ENCODE data around the gene NEDD9.

NEDD9 gene

DNA sequence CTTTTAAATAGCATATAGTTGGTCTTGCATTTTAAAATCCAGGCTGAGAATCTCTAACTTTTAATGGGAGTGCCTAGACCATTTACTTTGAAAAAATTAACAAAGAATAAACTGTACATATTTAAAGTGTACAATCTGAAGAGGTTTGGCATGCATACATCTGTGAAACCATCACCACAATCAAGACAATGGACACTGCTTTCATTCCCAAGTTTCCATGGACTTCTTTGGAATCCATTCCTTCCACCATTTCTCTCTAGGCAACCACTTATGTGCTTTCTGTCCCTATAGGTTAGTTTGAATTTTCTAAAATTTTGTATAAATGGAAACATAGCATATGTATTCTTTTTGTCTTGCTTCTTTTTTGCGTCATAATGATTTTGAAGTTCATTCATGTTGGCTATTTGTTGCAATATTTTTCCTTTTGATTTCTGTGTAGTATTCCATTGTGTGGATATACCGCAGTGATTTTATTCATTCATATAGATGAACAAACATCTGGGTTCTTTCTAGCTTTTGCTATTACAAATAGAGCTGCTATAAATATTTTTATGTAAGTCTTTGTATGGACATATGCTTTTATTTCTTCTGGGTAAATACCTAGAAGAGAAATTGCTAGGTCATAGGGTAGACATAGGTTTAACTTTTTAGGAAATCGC lies 50.9 kb downstream of the NEDD9 start:
- no peaks in the 10 kb centered on the region for H3K4me1 ChIP-seq (ENCODE audit: control insufficient read depth, insufficient read depth, low read length)
- H3K4me3 ChIP-seq (ENCODE audit: low read depth, low read length): no peak overlapping the region
- ChIA-PET CTCF (interaction anchor here (1.3 to 2.4 kb wide), 2 partner anchors 10 to 12 kb away, joined by 3 to 13 read pairs; no protein-coding TSS in a partner anchor), POLR2A (no interaction called here)
- TF ChIP-seq ZNF221 (tag by site-specific recombination; IDR thresholded peaks at IDR 0.05; ENCODE audit: borderline replicate concordance) (no peak), ZNF146 (tag by site-specific recombination; IDR thresholded peaks at IDR 0.05) (peak; percentile 29; the same call in 1 of the 2 replicates)
- no peak overlapping the region for H3K27ac ChIP-seq (ENCODE audit: extremely low read depth, low read depth, low read length)
- H3K36me3 ChIP-seq (ENCODE audit: control insufficient read depth in 2 of 2, insufficient read depth in 1 of 2, low read length in 2 of 2): peaks cover 0 to 22% of the 10 kb centered on the region in 2 experiments; a peak in 2 of 3 replicates
- no peaks in the 10 kb centered on the region for H3K9me3 ChIP-seq (ENCODE audit: control insufficient read depth, insufficient read depth, low read depth, low read length)

GRCh38 chr6:11179419-11180202 lies 52.9 kb downstream of the NEDD9 start:
- Histone ChIP-seq H3K36me3 (ENCODE audit: control insufficient read depth in 2 of 2, insufficient read depth in 1 of 2, low read length in 2 of 2) (peaks cover 0 to 9% of the 10 kb centered on the region in 2 experiments; a peak in 1 of 3 replicates), H3K9me3 (ENCODE audit: control insufficient read depth, insufficient read depth, low read depth, low read length) (no peaks in the 10 kb centered on the region), H3K4me3 (ENCODE audit: low read depth, low read length) (no peak overlapping the region), H3K4me1 (ENCODE audit: control insufficient read depth, insufficient read depth, low read length) (no peaks in the 10 kb centered on the region), H3K27ac (ENCODE audit: extremely low read depth, low read depth, low read length) (no peak overlapping the region)
- TF ChIP-seq, protein P1, sequence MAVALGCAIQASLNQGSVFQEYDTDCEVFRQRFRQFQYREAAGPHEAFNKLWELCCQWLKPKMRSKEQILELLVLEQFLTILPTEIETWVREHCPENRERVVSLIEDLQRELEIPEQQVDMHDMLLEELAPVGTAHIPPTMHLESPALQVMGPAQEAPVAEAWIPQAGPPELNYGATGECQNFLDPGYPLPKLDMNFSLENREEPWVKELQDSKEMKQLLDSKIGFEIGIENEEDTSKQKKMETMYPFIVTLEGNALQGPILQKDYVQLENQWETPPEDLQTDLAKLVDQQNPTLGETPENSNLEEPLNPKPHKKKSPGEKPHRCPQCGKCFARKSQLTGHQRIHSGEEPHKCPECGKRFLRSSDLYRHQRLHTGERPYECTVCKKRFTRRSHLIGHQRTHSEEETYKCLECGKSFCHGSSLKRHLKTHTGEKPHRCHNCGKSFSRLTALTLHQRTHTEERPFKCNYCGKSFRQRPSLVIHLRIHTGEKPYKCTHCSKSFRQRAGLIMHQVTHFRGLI (tag by site-specific recombination; IDR thresholded peaks at IDR 0.05): no peak
- no peak for TF ChIP-seq SP3 (tag by site-specific recombination; IDR thresholded peaks at IDR 0.05)
- no peak for TF ChIP-seq ZNF610 (tag by site-specific recombination; IDR thresholded peaks at IDR 0.05; ENCODE audit: borderline replicate concordance)
- TF ChIP-seq ZNF146 (tag by site-specific recombination; IDR thresholded peaks at IDR 0.05): no peak
- TF ChIP-seq, protein P2, sequence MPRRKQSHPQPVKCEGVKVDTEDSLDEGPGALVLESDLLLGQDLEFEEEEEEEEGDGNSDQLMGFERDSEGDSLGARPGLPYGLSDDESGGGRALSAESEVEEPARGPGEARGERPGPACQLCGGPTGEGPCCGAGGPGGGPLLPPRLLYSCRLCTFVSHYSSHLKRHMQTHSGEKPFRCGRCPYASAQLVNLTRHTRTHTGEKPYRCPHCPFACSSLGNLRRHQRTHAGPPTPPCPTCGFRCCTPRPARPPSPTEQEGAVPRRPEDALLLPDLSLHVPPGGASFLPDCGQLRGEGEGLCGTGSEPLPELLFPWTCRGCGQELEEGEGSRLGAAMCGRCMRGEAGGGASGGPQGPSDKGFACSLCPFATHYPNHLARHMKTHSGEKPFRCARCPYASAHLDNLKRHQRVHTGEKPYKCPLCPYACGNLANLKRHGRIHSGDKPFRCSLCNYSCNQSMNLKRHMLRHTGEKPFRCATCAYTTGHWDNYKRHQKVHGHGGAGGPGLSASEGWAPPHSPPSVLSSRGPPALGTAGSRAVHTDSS (tag by site-specific recombination; IDR thresholded peaks at IDR 0.05): no peak
- no peak for TF ChIP-seq ZNF404 (tag by site-specific recombination; IDR thresholded peaks at IDR 0.05)
- TF ChIP-seq, protein P3, sequence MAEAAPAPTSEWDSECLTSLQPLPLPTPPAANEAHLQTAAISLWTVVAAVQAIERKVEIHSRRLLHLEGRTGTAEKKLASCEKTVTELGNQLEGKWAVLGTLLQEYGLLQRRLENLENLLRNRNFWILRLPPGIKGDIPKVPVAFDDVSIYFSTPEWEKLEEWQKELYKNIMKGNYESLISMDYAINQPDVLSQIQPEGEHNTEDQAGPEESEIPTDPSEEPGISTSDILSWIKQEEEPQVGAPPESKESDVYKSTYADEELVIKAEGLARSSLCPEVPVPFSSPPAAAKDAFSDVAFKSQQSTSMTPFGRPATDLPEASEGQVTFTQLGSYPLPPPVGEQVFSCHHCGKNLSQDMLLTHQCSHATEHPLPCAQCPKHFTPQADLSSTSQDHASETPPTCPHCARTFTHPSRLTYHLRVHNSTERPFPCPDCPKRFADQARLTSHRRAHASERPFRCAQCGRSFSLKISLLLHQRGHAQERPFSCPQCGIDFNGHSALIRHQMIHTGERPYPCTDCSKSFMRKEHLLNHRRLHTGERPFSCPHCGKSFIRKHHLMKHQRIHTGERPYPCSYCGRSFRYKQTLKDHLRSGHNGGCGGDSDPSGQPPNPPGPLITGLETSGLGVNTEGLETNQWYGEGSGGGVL (tag by site-specific recombination; IDR thresholded peaks at IDR 0.05): no peak
- TF ChIP-seq, protein P4, sequence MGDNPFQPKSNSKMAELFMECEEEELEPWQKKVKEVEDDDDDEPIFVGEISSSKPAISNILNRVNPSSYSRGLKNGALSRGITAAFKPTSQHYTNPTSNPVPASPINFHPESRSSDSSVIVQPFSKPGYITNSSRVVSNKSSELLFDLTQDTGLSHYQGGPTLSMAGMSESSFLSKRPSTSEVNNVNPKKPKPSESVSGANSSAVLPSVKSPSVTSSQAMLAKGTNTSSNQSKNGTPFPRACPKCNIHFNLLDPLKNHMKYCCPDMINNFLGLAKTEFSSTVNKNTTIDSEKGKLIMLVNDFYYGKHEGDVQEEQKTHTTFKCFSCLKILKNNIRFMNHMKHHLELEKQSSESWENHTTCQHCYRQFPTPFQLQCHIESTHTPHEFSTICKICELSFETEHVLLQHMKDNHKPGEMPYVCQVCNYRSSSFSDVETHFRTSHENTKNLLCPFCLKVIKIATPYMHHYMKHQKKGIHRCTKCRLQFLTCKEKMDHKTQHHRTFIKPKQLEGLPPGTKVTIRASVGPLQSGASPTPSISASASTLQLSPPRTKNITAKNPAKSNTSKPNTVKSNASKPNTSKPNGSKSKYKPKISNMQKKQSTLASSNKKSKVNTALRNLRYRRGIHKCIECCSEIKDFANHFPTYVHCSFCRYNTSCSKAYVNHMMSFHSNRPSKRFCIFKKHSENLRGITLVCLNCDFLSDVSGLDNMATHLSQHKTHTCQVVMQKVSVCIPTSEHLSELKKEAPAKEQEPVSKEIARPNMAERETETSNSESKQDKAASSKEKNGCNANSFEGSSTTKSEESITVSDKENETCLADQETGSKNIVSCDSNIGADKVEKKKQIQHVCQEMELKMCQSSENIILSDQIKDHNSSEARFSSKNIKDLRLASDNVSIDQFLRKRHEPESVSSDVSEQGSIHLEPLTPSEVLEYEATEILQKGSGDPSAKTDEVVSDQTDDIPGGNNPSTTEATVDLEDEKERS (tag by site-specific recombination; IDR thresholded peaks at IDR 0.05): no peak
- TF ChIP-seq ZNF48 (tag by site-specific recombination; IDR thresholded peaks at IDR 0.05): no peak
- TF ChIP-seq, protein P5, sequence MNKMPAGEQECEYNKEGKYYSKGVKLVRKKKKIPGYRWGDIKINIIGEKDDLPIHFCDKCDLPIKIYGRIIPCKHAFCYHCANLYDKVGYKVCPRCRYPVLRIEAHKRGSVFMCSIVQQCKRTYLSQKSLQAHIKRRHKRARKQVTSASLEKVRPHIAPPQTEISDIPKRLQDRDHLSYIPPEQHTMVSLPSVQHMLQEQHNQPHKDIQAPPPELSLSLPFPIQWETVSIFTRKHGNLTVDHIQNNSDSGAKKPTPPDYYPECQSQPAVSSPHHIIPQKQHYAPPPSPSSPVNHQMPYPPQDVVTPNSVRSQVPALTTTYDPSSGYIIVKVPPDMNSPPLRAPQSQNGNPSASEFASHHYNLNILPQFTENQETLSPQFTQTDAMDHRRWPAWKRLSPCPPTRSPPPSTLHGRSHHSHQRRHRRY (tag by site-specific recombination; IDR thresholded peaks at IDR 0.05): no peak
- TF ChIP-seq ZSCAN5A (tag by site-specific recombination; IDR thresholded peaks at IDR 0.05): no peak
- TF ChIP-seq ZNF292 (tag by site-specific recombination; IDR thresholded peaks at IDR 0.05; ENCODE audit: borderline replicate concordance, low read depth): no peak
- no peak for TF ChIP-seq ZNF211 (tag by site-specific recombination; IDR thresholded peaks at IDR 0.05; ENCODE audit: low read depth)
- no peak for TF ChIP-seq YY2 (tag by site-specific recombination; IDR thresholded peaks at IDR 0.05)
- no peak for TF ChIP-seq ZNF335 (tag by site-specific recombination; conservative IDR thresholded peaks at IDR 0.05)
- TF ChIP-seq ZNF561 (tag by site-specific recombination; IDR thresholded peaks at IDR 0.05; ENCODE audit: borderline replicate concordance): no peak
- TF ChIP-seq ZNF24 (tag by site-specific recombination; IDR thresholded peaks at IDR 0.05): no peak
- no peak for TF ChIP-seq AEBP2 (tag by site-specific recombination; IDR thresholded peaks at IDR 0.05; ENCODE audit: borderline replicate concordance)
- CTCF ChIA-PET: interaction anchor here (0.6 to 2.4 kb wide), 5 partner anchors 8 to 317 kb away, joined by 3 to 13 read pairs (median 5); no protein-coding TSS in a partner anchor
- POLR2A ChIA-PET: interaction anchor here (0.7 to 1.4 kb wide), 3 partner anchors 20 to 86 kb away, joined by 3 read pairs; partner anchors contain the start of genes NEDD9 and SMIM13
